Prostate gland (tissue), 2 donors: ENCODE results near the gene PTPN13.

Source experiments
- POLR2A ChIP-seq: fragments of 450-650 bp; IDR thresholded peaks from one replicate; pipeline ENCODE4 v1.6.1; 2016; ENCODE audit warnings: antibody characterized with exemption, mild to moderate bottlenecking
- TF ChIP-seq, protein P1 (sequence below), 4 experiments: fragments of 200-600 bp in 2 of 4; fragments of 450-650 bp in 2 of 4; sonication (generic) in 2 of 4; IDR thresholded peaks; 1 replicate in 3 of 4; 2 replicates in 1 of 4; pipeline ENCODE4 v1.5.1; 2016 to 2019; ENCODE audit warnings: antibody characterized with exemption in 4 of 4, mild to moderate bottlenecking in 2 of 4, moderate library complexity in 2 of 4

GRCh38 chr4:86547140-86547539, 47.0 kb upstream of the PTPN13 start:
- TF ChIP-seq, protein P1, sequence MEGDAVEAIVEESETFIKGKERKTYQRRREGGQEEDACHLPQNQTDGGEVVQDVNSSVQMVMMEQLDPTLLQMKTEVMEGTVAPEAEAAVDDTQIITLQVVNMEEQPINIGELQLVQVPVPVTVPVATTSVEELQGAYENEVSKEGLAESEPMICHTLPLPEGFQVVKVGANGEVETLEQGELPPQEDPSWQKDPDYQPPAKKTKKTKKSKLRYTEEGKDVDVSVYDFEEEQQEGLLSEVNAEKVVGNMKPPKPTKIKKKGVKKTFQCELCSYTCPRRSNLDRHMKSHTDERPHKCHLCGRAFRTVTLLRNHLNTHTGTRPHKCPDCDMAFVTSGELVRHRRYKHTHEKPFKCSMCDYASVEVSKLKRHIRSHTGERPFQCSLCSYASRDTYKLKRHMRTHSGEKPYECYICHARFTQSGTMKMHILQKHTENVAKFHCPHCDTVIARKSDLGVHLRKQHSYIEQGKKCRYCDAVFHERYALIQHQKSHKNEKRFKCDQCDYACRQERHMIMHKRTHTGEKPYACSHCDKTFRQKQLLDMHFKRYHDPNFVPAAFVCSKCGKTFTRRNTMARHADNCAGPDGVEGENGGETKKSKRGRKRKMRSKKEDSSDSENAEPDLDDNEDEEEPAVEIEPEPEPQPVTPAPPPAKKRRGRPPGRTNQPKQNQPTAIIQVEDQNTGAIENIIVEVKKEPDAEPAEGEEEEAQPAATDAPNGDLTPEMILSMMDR (IDR thresholded peaks at IDR 0.05), result no peak
- TF ChIP-seq POLR2A, result no peak
